Measurements from ENCODE around the gene SEL1L2.

SEL1L2 gene

GRCh38 chr20:13936781-13937576 lies 53.4 kb downstream of the SEL1L2 start:
- no peaks in the 10 kb centered on the region for H3K79me2 ChIP-seq (ENCODE audit: insufficient read depth, low read length)
- H3K36me3 ChIP-seq (ENCODE audit: insufficient read depth, low read length): no peaks in the 10 kb centered on the region
- H4K20me1 ChIP-seq (ENCODE audit: insufficient read depth, low read length, poor library complexity, severe bottlenecking): no peaks in the 10 kb centered on the region
- no peaks in the 10 kb centered on the region for H3K4me1 ChIP-seq (ENCODE audit: insufficient read depth, low read length, poor library complexity, severe bottlenecking)
- H2AFZ ChIP-seq (ENCODE audit: low read length): no peak overlapping the region
- TF ChIP-seq EZH2phosphoT487 (IDR thresholded peaks at IDR 0.05; ENCODE audit: borderline replicate concordance): no peak
- TF ChIP-seq CTCF (conservative IDR thresholded peaks at IDR 0.05; ENCODE audit: low read length): no peak
- H3F3A ChIP-seq (ENCODE audit: low read depth): no peaks in the 10 kb centered on the region
- H3K4me3 ChIP-seq (ENCODE audit: low read length, poor library complexity, severe bottlenecking): no peak overlapping the region
- no peaks in the 10 kb centered on the region for H3K9me3 ChIP-seq (ENCODE audit: insufficient read depth, low read depth, low read length)
- H3K27me3 ChIP-seq (ENCODE audit: insufficient read depth, low read length, poor library complexity, severe bottlenecking): no peaks in the 10 kb centered on the region
- no peak overlapping the region for H3K9ac ChIP-seq (ENCODE audit: low read depth, low read length, poor library complexity, severe bottlenecking)
- H3K9me2 ChIP-seq (replicated peaks; ENCODE audit: low read depth, low read length): no peaks in the 10 kb centered on the region
- H3K4me2 ChIP-seq (ENCODE audit: low read depth, low read length, poor library complexity, severe bottlenecking): no peak overlapping the region

- Histone ChIP-seq H3K4me3 (ENCODE audit: low read length, poor library complexity, severe bottlenecking) (no peak overlapping the region), H3F3A (ENCODE audit: low read depth) (no peaks in the 10 kb centered on the region), H2AFZ (ENCODE audit: low read length) (no peak overlapping the region), H3K9me3 (ENCODE audit: insufficient read depth, low read depth, low read length) (no peaks in the 10 kb centered on the region), H4K20me1 (ENCODE audit: insufficient read depth, low read length, poor library complexity, severe bottlenecking) (no peaks in the 10 kb centered on the region), H3K9me2 (replicated peaks; ENCODE audit: low read depth, low read length) (no peaks in the 10 kb centered on the region), H3K79me2 (ENCODE audit: insufficient read depth, low read length) (no peaks in the 10 kb centered on the region), H3K4me1 (ENCODE audit: insufficient read depth, low read length, poor library complexity, severe bottlenecking) (peaks cover 3% of the 10 kb centered on the region), H3K36me3 (ENCODE audit: insufficient read depth, low read length) (no peaks in the 10 kb centered on the region), H3K9ac (ENCODE audit: low read depth, low read length, poor library complexity, severe bottlenecking) (no peak overlapping the region), H3K27me3 (ENCODE audit: insufficient read depth, low read length, poor library complexity, severe bottlenecking) (no peaks in the 10 kb centered on the region), H3K4me2 (ENCODE audit: low read depth, low read length, poor library complexity, severe bottlenecking) (no peak overlapping the region)
- TF ChIP-seq EZH2phosphoT487 (IDR thresholded peaks at IDR 0.05; ENCODE audit: borderline replicate concordance): no peak
- TF ChIP-seq CTCF (conservative IDR thresholded peaks at IDR 0.05; ENCODE audit: low read length): no peak
Measured at GRCh38 chr20:13934992-13935894, 55.2 kb downstream of the SEL1L2 start.

- no peaks in the 10 kb centered on the region for H3K79me2 ChIP-seq (ENCODE audit: insufficient read depth, low read length)
- no peaks in the 10 kb centered on the region for H3K36me3 ChIP-seq (ENCODE audit: insufficient read depth, low read length)
- no peaks in the 10 kb centered on the region for H3F3A ChIP-seq (ENCODE audit: low read depth)
- no peaks in the 10 kb centered on the region for H3K27me3 ChIP-seq (ENCODE audit: insufficient read depth, low read length, poor library complexity, severe bottlenecking)
- no peak overlapping the region for H3K4me2 ChIP-seq (ENCODE audit: low read depth, low read length, poor library complexity, severe bottlenecking)
- H3K4me3 ChIP-seq (ENCODE audit: low read length, poor library complexity, severe bottlenecking): no peak overlapping the region
- no peaks in the 10 kb centered on the region for H3K9me2 ChIP-seq (replicated peaks; ENCODE audit: low read depth, low read length)
- no peak overlapping the region for H2AFZ ChIP-seq (ENCODE audit: low read length)
- no peaks in the 10 kb centered on the region for H4K20me1 ChIP-seq (ENCODE audit: insufficient read depth, low read length, poor library complexity, severe bottlenecking)
- H3K4me1 ChIP-seq (ENCODE audit: insufficient read depth, low read length, poor library complexity, severe bottlenecking): peaks cover 3% of the 10 kb centered on the region
- TF ChIP-seq EZH2phosphoT487 (IDR thresholded peaks at IDR 0.05; ENCODE audit: borderline replicate concordance): no peak
- no peak for TF ChIP-seq CTCF (conservative IDR thresholded peaks at IDR 0.05; ENCODE audit: low read length)
- H3K9me3 ChIP-seq (ENCODE audit: insufficient read depth, low read depth, low read length): no peaks in the 10 kb centered on the region
- H3K9ac ChIP-seq (ENCODE audit: low read depth, low read length, poor library complexity, severe bottlenecking): no peak overlapping the region
Measured at GRCh38 chr20:13930281-13930680, 60.1 kb downstream of the SEL1L2 start.
